Panc1 (cell line): ENCODE measurements around the gene LHFPL2. TPM values are rescaled to one million over a fixed set of nuclear protein-coding genes. Genes with fewer than 3 reads are reported as not detected.

Experiments used
- ATAC-seq: fragments of 200-7000 bp; cut with Tn5 transposase; 2 replicates; pipeline ENCODE4 v1.9.1; 2020; ENCODE audit warnings: mild to moderate bottlenecking, moderate library complexity
- BruUV-seq: library from RNA; stranded (reverse); fragments of 400-500 nt; replicated peaks from 2 replicates; lab custom pipeline; 2021; lab: Mats Ljungman, UMichigan
- CTCF ChIA-PET: fragments of 300-600 bp; sonication (Branson Sonifier 250); formaldehyde crosslinking; loops from one replicate; lab custom pipeline; 2022; ENCODE audit warnings: antibody characterized with exemption; lab: Charles Lee
- POLR2A ChIA-PET: fragments of 300-600 bp; sonication (Branson Sonifier 250); formaldehyde crosslinking; loops from one replicate; lab custom pipeline; 2022; ENCODE audit warnings: antibody characterized with exemption; lab: Charles Lee
- DNase-seq: peaks from one replicate; pipeline ENCODE4 v3.0.0-alpha.2; 2010; ENCODE audit warnings: low read depth, low spot score
- H3K27ac ChIP-seq: 2 replicates; pipeline ENCODE4 v1.5.1; 2011; ENCODE audit warnings: mild to moderate bottlenecking, low read length, inconsistent platforms
- H3K27me3 ChIP-seq: fragments of 200-500 bp; sonication (Bioruptor generic); 2 replicates; pipeline ENCODE4 v1.6.0; 2014; ENCODE audit warnings: low read length, inconsistent platforms; ENCODE audit not compliant: control insufficient read depth, insufficient read depth
- H3K36me3 ChIP-seq: fragments of 200-500 bp; sonication (Bioruptor generic); 2 replicates; pipeline ENCODE4 v1.5.1; 2014; ENCODE audit warnings: inconsistent platforms, mild to moderate bottlenecking, low read length, moderate library complexity; ENCODE audit not compliant: control insufficient read depth, insufficient read depth
- H3K4me1 ChIP-seq: 2 replicates; pipeline ENCODE4 v1.5.1; 2011; ENCODE audit warnings: inconsistent platforms, mild to moderate bottlenecking, low read length, moderate library complexity; ENCODE audit not compliant: control insufficient read depth, insufficient read depth
- H3K4me3 ChIP-seq, 2 experiments: 2 replicates each; pipeline ENCODE4 v1.5.1; 2011 to 2012; ENCODE audit warnings: low read depth in 2 of 2, low read length in 2 of 2, mild to moderate bottlenecking in 2 of 2, inconsistent platforms in 1 of 2, moderate library complexity in 1 of 2
- H3K9me3 ChIP-seq: fragments of 200-500 bp; sonication (Bioruptor generic); 2 replicates; pipeline ENCODE4 v1.5.1; 2014; ENCODE audit warnings: low read depth, mild to moderate bottlenecking, inconsistent platforms, low read length, moderate library complexity; ENCODE audit not compliant: control insufficient read depth, insufficient read depth
- POLR2AphosphoS5 ChIP-seq: IDR thresholded peaks from 2 replicates; pipeline ENCODE4 v1.6.1; 2012; ENCODE audit warnings: mild to moderate bottlenecking, low read depth, low read length, moderate library complexity
- TCF7L2 ChIP-seq: IDR thresholded peaks from 2 replicates; pipeline ENCODE4 v1.6.1; 2011; ENCODE audit warnings: mild to moderate bottlenecking, low read depth, low read length, inconsistent platforms
- in situ Hi-C: cut with HindIII; loops from 2 replicates; pipeline ENCODE4 v1.10.0; 2016; ENCODE audit warnings: low sequenced_read_pairs, low pct_unique_long_range_greater_than_20kb
- intact Hi-C: fragments of 100-400 bp; cut with micrococcal nuclease; formaldehyde crosslinking; loops from one replicate; pipeline ENCODE4 v1.10.0; 2022; ENCODE audit not compliant: unreplicated experiment
- total RNA-seq: library from RNA; stranded (reverse); gene quantifications from one replicate; pipeline ENCODE4 v1.2.1, GENCODE V29; 2021; ENCODE audit not compliant: unreplicated experiment
- TF ChIP-seq, protein P1 (sequence below): fragments of 450-650 bp; IDR thresholded peaks from 2 replicates; pipeline ENCODE4 v1.5.1; 2017; ENCODE audit warnings: mild to moderate bottlenecking
- TF ChIP-seq, protein P2 (sequence below), 2 experiments: IDR thresholded peaks; 2 replicates each; pipeline ENCODE4 v1.6.1; 2011 to 2012; ENCODE audit warnings: low read depth in 2 of 2, control low read depth in 1 of 2, low read length in 1 of 2, mild to moderate bottlenecking in 1 of 2, moderate library complexity in 1 of 2; ENCODE audit not compliant: insufficient read depth in 1 of 2

The LHFPL2 gene
- total RNA-seq, 1 experiment from 2014 or later = 25.8 TPM

DNA sequence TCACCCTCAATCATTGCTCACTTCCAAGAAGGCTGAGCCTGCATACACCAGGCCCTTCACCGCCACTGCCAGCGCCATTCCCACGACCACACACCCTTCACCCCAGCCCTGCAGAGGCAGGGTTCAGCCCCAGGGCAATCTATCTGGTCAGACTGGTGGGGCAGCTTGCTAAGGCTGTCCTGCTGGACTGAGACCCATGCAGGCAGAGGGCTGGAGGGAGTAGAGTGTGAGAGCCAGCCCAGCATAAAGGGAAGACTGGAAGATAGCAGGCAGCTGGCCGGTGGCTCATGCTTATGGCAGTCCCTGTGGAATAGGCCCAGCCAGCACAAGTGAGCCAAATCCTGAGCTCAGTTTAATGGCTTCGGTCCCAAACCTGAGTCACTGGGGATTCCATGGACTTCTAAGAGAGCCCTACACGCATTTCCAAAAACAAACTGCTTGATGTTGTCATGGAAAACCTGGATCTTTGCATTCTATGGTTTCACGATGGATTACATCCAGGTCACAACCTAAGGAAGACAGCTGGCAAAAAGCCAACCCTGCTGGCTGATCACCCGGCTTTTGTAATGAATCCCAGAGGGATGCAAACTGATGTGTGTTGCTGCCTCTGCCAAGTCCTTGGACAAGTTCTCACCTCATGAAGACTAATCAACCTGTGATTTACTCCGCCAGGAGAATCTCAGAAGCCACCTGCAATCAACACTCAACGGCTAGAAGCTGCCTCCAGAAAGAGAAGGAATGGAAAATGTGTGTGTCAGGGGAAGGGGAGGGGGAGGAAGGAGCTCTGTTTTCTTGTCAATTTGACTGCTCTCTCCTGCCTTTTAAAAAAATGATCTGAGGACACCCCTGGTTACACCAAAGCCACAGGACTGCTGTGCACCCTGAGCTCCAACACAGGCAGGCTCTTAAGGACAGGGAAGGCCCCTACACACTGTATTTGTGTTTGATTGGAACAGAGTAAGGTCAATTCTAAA is 143.6 kb downstream of the LHFPL2 start:
- H3K9me3 ChIP-seq = no peaks in the 10 kb centered on the region
- no peak overlapping the region for H3K27ac ChIP-seq
- peaks cover 8% of the 10 kb centered on the region; the same call in 1 of the 2 replicates for H3K4me1 ChIP-seq
- intact Hi-C loops (no loop called here), in situ Hi-C loops (no loop called here)
- BruUV-seq = no TSS peak
- H3K4me3 ChIP-seq = no peak overlapping the region
- no peak for TF ChIP-seq POLR2AphosphoS5
- TF ChIP-seq, protein P1, sequence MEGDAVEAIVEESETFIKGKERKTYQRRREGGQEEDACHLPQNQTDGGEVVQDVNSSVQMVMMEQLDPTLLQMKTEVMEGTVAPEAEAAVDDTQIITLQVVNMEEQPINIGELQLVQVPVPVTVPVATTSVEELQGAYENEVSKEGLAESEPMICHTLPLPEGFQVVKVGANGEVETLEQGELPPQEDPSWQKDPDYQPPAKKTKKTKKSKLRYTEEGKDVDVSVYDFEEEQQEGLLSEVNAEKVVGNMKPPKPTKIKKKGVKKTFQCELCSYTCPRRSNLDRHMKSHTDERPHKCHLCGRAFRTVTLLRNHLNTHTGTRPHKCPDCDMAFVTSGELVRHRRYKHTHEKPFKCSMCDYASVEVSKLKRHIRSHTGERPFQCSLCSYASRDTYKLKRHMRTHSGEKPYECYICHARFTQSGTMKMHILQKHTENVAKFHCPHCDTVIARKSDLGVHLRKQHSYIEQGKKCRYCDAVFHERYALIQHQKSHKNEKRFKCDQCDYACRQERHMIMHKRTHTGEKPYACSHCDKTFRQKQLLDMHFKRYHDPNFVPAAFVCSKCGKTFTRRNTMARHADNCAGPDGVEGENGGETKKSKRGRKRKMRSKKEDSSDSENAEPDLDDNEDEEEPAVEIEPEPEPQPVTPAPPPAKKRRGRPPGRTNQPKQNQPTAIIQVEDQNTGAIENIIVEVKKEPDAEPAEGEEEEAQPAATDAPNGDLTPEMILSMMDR = no peak
- TF ChIP-seq, protein P2, sequence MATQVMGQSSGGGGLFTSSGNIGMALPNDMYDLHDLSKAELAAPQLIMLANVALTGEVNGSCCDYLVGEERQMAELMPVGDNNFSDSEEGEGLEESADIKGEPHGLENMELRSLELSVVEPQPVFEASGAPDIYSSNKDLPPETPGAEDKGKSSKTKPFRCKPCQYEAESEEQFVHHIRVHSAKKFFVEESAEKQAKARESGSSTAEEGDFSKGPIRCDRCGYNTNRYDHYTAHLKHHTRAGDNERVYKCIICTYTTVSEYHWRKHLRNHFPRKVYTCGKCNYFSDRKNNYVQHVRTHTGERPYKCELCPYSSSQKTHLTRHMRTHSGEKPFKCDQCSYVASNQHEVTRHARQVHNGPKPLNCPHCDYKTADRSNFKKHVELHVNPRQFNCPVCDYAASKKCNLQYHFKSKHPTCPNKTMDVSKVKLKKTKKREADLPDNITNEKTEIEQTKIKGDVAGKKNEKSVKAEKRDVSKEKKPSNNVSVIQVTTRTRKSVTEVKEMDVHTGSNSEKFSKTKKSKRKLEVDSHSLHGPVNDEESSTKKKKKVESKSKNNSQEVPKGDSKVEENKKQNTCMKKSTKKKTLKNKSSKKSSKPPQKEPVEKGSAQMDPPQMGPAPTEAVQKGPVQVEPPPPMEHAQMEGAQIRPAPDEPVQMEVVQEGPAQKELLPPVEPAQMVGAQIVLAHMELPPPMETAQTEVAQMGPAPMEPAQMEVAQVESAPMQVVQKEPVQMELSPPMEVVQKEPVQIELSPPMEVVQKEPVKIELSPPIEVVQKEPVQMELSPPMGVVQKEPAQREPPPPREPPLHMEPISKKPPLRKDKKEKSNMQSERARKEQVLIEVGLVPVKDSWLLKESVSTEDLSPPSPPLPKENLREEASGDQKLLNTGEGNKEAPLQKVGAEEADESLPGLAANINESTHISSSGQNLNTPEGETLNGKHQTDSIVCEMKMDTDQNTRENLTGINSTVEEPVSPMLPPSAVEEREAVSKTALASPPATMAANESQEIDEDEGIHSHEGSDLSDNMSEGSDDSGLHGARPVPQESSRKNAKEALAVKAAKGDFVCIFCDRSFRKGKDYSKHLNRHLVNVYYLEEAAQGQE (IDR thresholded peaks at IDR 0.05; ENCODE audit: insufficient read depth in 1 of 2, low read depth in 2 of 2, low read length in 1 of 2) = no peak
- peak; percentile 87 for ATAC-seq
- CTCF ChIA-PET = no interaction called here
- H3K36me3 ChIP-seq = no peaks in the 10 kb centered on the region
- POLR2A ChIA-PET = interaction anchor here (0.6 kb wide), 1 partner anchor 18 kb away, joined by 3 read pairs; no protein-coding TSS in a partner anchor
- no peaks in the 10 kb centered on the region for H3K27me3 ChIP-seq
- no peak for DNase-seq

DNA sequence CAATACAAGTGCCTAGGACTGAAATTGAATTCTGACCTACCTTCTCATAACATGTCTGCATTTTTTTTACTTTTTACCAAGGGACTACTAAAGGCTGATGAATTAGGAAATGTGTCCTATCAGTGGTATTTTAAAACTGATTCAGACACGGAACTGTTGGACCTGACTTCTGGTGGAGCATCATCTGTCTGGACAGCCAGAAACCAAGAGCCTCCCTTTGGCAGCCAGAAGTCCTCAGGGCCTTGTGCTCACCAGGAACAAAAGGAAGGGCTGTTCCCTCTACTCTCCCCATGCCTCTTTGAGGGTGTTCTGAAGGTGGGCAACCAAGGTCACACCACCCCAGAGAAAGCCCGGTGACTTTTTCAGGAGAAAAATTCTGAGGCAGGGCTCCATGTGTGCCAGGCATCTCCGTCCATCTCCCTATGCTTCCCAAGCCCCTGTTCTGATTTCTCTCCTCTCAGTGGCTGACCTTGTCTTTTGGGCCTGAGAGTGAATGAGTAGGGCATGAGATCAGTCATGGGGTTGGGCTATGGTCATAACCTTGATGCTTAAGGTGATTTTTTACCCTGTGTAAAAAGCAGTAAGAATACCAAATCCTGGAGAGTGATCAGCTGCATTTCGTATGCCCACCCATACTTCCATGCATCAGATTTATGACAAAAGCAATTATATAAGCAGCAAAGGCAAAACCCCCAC is 144.5 kb downstream of the LHFPL2 start:
- Histone ChIP-seq H3K9me3 (no peaks in the 10 kb centered on the region), H3K27me3 (no peaks in the 10 kb centered on the region), H3K4me1 (peaks cover 8% of the 10 kb centered on the region; the same call in 1 of the 2 replicates), H3K36me3 (no peaks in the 10 kb centered on the region), H3K27ac (no peak overlapping the region), H3K4me3 (no peak overlapping the region)
- BruUV-seq = no TSS peak
- POLR2A ChIA-PET = interaction anchor here (0.6 kb wide), 1 partner anchor 19 kb away, joined by 3 read pairs; no protein-coding TSS in a partner anchor
- CTCF ChIA-PET = no interaction called here
- intact Hi-C loops = no loop called here
- in situ Hi-C loops = no loop called here
- DNase-seq (no peak), ATAC-seq (no peak)
- TF ChIP-seq, protein P2 (IDR thresholded peaks at IDR 0.05; ENCODE audit: insufficient read depth in 1 of 2, low read depth in 2 of 2, low read length in 1 of 2) = no peak
- TF ChIP-seq TCF7L2 = no peak
